ENCODE results near the gene RIPOR2.
"Not testable (repeated sequence)": the region's sequence is repeated elsewhere in the genome, so short reads cannot be mapped to it uniquely, and the experiment has no call there.

The RIPOR2 gene

GRCh38 chr6:24905483-24905882 lies 30.3 kb downstream of the RIPOR2 start:
- DNase-seq (ENCODE audit: low read depth): no peak

- DNase-seq (ENCODE audit: low read depth): no peak
Observed at GRCh38 chr6:24903681-24904080, 32.1 kb downstream of the RIPOR2 start.

DNA sequence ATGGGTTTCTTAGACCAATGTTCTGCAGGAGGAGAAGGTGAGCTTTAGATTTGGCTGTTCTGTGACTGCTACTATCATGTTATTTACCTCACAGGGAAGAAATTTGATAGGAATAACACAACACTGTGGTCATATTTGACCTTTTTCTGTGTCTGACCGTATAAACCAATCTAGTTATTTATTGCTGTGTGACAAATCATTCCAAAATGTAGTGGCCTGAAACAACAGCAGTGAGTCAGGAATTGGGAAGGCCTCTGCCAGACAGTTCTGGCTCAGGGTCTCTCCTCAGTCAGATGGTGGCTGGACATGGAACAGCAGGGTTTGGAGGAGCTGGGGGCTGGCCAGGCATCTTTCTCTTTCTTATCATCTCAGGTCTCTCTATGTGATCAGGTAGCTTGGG lies 33.0 kb downstream of the RIPOR2 start:
- DNase-seq (ENCODE audit: low read depth): no peak

GRCh38 chr6:24901698-24902328 lies 33.9 kb downstream of the RIPOR2 start:
- no peak for DNase-seq (ENCODE audit: low read depth)

- DNase-seq (ENCODE audit: low read depth): no peak
Observed at GRCh38 chr6:24900917-24901697, 34.7 kb downstream of the RIPOR2 start.

GRCh38 chr6:24899997-24900325 lies 35.8 kb downstream of the RIPOR2 start:
- DNase-seq (ENCODE audit: low read depth): no peak

DNA sequence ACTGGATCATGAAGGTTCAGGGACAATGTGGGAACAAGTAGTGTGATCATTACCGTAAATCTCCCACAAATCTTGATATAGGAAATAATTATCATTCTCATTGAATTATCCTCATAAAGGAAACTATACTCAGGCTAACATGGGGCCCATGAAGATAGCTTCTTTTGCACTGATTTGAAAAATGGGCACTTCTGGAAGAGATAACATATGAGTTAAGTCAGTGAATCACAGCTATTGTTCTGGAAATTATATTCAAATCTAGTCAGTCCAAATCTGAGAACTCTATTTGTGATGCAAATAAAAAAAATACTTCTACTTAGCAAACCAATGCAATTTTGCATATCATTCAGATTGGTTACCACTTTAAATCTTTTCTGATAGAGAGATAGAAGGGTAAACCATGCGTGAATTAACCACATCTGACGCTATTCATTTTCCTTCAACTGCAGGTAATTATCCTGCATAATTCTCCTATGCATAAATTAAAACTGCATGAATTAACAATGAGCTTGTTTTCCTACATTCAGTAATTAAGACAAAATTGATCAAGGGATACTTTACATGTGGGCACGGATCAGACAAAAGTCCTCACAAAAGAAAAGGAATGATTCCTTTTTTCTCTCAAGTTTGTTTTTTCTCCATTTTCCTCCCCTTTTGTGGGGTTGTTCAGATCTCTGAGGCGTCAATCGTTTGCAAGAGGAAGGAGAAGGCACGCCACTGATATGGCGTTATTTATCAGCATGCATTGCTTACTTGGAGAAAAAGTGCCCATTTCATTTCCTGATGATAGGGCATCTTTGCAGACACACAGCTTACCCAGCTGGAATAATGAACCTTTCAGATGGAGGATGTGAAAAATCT lies 36.4 kb downstream of the RIPOR2 start:
- no peak for DNase-seq (ENCODE audit: low read depth)

DNA sequence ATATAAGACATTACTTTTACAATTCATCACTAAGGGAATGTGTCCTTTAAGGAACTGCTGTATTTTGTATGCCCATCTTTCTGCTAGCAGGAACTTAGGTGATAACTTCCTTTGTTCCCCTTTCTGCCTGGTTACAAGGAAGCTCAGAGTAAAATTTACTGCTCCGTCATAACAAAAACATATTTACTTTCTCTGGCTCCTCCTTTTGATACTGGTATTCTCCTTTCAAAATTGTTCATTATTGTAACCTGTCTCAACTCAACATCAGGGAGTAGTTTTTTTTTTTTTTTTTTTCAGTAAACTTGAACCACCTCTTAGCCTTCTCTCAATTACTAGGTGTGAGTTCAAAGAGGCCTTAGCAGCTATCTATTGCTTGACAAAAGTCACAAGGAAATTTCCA lies 37.1 kb downstream of the RIPOR2 start:
- no peak for DNase-seq (ENCODE audit: low read depth)

- no peak for DNase-seq (ENCODE audit: low read depth)
Observed at GRCh38 chr6:24897186-24897585, 38.6 kb downstream of the RIPOR2 start.

DNA sequence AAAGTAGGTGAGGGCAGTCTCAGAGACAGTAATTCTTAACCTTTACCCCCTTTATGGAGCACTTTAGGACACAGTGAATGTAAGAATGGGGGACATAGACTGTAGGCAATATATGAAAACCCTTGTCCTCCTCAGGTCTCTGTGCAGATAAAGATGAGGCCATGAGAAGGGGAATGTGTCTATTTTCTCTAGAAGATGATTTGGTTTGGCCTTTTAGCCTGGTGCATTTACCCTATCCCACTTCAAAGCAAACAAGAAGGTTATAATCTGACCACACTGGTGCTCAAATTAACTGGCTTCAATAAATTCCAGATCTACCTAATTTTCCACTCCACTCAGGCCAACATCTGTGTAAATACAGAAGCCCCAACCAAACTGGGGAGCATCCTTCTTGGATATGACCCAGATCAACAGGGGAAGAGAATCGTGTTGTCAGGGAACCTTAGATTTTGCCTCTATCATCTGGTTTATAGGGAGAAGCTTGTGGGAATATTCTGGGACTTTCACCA lies 42.4 kb downstream of the RIPOR2 start:
- no peak for DNase-seq (ENCODE audit: low read depth)

DNA sequence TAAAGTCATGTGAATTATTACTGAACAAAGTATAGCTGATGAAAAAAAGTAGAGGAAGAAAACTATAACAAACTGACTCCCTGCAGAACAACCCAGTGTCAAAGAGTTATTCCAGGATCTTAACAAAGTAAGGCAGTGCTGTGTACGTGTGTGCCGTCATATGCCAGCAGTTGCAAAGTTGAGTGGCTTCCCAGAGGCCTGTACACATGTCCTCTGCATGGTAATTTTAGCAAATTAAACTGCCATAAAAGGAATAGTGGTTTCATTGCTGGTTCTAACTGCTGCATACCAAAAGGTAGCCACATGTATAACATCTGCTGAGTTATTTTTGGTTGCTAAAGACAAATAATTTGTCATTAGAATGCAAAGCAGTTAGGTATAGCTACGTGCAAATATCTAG lies 44.8 kb downstream of the RIPOR2 start:
- DNase-seq (ENCODE audit: low read depth): no peak

DNA sequence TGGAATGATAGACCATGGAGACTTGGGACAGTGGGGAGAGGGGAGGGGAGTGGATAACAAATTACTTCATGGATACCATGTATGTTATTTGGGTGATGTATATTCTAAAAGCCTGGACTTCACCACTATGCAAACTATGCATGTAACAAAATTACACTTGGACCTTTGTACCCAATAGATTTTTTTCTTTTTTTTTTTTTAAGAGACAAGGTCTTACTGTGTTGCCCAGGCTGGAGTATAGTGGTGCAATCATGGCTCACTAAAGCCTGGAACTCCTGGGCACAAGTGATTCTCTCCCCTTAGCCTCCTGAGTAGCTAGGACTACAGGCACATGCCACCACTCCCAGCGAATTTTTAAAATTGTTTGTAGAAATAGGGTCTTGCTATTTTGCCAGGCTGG lies 45.3 kb downstream of the RIPOR2 start:
- no peak for DNase-seq (ENCODE audit: low read depth)

DNA sequence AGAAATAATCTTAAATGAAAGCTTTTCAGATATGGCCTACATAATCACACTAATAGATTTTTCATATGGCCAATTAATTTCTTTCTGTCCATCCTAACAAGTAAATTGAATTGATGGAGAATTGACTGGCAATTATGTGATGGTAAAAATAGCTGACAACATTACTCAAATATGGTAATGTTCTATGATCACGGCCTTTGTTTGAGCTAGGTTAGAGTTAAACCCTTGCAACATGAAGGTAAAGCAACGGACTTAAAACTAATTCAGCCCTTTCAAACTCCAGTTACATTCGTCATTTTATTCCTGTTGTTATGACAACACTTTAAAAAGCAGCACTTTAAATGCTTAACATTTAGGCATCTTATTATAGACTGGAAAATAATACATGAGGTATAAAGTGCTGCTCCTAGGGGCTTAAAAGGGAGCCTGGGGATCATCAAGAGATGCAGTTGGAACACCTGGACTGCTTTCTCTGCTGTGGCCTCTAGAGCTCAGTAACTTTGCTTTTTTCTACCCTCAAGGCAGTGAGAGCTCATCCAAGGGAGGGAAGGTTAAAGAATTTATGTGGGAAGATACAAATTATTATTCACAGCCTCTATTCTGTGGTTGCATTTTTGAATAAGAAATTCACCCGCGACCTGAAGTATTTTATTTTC lies 46.9 kb downstream of the RIPOR2 start:
- DNase-seq (ENCODE audit: low read depth): no peak

DNA sequence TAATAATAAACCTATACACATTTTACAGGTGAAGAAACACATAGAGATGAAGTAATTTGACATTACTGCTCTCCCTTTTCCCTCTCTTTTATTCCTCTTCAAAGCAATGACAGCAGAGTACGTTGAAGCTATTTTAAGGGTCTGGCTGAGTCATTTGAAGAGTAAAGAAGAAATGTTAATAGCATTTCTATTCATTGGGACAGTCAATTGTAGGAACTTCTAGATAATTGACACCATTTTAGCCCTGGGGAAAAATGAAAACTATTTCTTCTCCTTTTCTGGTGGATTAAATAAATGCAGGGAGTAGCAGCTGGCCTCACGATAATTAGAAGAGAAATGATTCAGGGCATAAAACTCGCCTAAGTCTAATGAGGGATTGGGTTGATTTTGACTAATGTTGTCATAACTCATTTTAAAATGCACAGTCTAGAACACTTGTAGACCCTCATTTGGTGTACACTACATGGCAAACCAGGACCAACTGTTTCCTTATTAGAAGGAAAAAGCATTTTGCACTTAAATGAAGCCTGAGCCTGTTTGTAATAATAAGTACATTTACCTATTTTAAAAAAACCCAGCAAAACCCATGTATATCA lies 48.1 kb downstream of the RIPOR2 start:
- DNase-seq (ENCODE audit: low read depth): no peak

DNA sequence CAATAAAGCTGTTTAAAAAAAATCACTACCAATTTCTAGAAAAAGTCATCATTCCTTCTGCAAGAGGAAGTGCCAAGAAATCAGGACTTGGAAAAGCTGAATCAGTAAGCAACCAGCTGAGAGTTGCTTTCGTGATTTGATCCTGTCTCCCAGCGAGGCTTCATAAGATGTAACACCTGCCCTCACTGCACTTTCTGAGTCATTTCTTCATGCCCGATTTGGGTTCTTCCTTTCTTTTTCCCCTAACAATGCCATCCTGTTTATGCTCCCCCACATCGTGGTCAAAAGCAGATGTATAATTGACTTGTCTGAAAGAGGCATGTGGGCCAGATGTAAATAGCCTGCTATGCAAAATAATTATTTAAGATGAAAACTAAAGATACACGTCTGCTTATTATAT lies 52.1 kb downstream of the RIPOR2 start:
- DNase-seq (ENCODE audit: low read depth): no peak

- DNase-seq (ENCODE audit: low read depth): no peak
Observed at GRCh38 chr6:24882835-24883555, 52.8 kb downstream of the RIPOR2 start.

- no peak for DNase-seq (ENCODE audit: low read depth)
Observed at GRCh38 chr6:24882295-24882694, 53.5 kb downstream of the RIPOR2 start.

- DNase-seq (ENCODE audit: low read depth): no peak
Observed at GRCh38 chr6:24881376-24881775, 54.4 kb downstream of the RIPOR2 start.

DNA sequence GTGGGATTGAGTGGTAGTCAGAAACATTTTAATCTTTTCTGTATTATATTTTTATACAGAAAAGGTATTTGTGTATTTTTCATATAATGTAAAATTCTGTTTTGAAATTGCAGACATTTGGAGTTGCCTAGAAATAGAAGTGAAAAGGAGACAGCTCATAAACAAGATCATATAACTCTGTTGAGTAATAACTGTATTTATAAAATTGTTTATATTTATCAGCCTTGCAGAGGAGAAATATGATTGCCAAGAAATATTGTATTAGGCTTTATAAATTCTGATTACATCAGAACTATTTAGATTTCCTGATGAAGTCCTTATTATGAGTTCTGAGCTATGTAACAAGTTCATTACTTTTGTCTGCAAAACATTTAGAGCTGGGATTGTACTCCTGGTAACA lies 55.3 kb downstream of the RIPOR2 start:
- no peak for DNase-seq (ENCODE audit: low read depth)

GRCh38 chr6:24879351-24879750 lies 56.4 kb downstream of the RIPOR2 start:
- DNase-seq (ENCODE audit: low read depth): no peak

GRCh38 chr6:24877747-24878146 lies 58.0 kb downstream of the RIPOR2 start:
- not testable (repeated sequence) for DNase-seq (ENCODE audit: low read depth)
